Caki2 (cell line): ENCODE results near the gene CYP19A1. TPM values are rescaled to one million over a fixed set of nuclear protein-coding genes. Genes with fewer than 3 reads are reported as not detected.
A peak's percentile ranks its signal among the peaks of the same experiment; 100 is the strongest.
"Not testable (repeated sequence)": the region's sequence is repeated elsewhere in the genome, so short reads cannot be mapped to it uniquely, and the experiment has no call there.

Source experiments
- DNase-seq: peaks from one replicate; pipeline ENCODE4 v3.0.0-alpha.2; 2015; ENCODE audit warnings: low read depth
- in situ Hi-C: cut with HindIII; loops from 2 replicates; pipeline ENCODE4 v1.10.0; 2016; ENCODE audit warnings: low sequenced_read_pairs, low pct_unique_long_range_greater_than_20kb, mixed read lengths
- total RNA-seq: library from RNA; depleted of rRNA; stranded (reverse); fragments of >200 nt; shearing (Covaris generic); gene quantifications from 2 replicates; pipeline ENCODE4 v1.2.3, GENCODE V29; 2014; ENCODE audit warnings: low replicate concordance

The CYP19A1 gene
- total RNA-seq, 1 experiment from 2014 or later = not detected

DNA sequence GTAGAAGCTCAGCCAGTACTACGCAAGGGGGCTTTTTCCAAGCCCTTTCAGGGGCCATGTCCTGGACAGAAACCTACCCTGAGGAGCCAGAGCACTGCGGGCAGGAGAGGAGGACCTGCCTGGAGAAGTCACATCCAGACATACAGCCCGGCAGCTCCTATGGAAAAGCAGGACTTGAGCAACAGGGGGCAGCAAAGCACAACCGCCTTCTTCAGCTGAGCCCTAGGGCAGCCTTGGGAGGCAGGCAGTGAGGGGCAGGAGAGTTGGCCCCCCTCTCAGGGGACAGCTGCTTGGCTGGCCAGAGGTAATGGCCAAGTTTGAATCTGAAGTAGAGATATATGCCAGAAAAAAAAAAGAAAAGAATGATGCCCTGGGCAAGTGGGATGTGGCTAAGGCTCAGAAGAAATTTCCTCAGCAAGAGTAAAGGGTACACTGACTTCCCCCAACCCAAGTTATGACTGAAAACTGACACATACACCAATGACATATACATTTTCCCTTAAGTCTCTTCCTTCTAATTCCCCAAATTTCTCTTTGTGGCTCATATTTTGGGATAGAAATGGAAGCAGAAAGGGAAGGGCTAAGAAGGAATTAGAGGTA, 56.9 kb downstream of the CYP19A1 start:
- in situ Hi-C loops = no loop called here
- peak; percentile 12 for DNase-seq

- DNase-seq = no peak
- in situ Hi-C loops = no loop called here
Observed at GRCh38 chr15:51280838-51281237, 57.6 kb downstream of the CYP19A1 start.

- in situ Hi-C loops = no loop called here
Observed at GRCh38 chr15:51279391-51279790, 59.0 kb downstream of the CYP19A1 start.

GRCh38 chr15:51277101-51277500, 61.3 kb downstream of the CYP19A1 start:
- in situ Hi-C loops = no loop called here
- no peak for DNase-seq

More at GRCh38 chr15:51279391-51279790, 59.0 kb downstream of the CYP19A1 start:
- DNase-seq = no peak

- in situ Hi-C loops = no loop called here
- no peak for DNase-seq
Observed at GRCh38 chr15:51274956-51275355, 63.4 kb downstream of the CYP19A1 start.

GRCh38 chr15:51270706-51271105, 67.7 kb downstream of the CYP19A1 start:
- DNase-seq = no peak
- in situ Hi-C loops = no loop called here

GRCh38 chr15:51269496-51269895, 68.9 kb downstream of the CYP19A1 start:
- no peak for DNase-seq
- in situ Hi-C loops = no loop called here

GRCh38 chr15:51267703-51268083, 70.7 kb downstream of the CYP19A1 start:
- DNase-seq = no peak
- in situ Hi-C loops = no loop called here

DNA sequence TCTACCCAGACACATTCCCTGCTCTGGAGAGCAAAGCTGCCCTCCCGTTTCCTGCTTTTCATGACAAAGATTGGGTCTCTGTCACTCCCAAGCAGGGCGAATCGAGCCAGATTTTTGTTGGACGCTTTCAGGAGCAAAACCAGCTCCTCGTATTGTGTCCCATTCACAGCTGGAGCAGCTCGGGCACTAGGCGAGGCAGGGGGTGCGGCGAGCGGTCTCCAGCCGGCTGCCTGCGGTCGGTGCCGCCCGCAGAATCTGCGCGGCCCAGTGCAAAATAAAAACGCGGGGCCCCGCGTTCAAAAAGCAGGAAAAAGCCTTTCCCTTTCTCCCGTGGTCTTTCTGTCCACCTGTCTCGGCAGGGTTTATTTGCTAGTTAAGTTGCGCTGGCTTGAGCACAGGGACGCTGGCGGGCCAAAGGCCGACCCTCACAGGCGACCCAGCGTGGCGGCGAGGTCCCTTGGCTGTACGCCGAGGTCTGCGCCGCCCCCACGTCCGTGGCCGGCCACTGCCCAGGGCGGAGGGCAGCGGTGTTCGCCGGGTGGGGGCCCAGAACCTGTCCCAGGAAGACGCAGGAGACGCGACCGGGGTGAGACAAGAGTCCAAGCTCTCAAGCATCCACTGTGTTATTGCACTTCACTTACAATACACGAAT, 71.2 kb downstream of the CYP19A1 start:
- in situ Hi-C loops = no loop called here
- no peak for DNase-seq

DNA sequence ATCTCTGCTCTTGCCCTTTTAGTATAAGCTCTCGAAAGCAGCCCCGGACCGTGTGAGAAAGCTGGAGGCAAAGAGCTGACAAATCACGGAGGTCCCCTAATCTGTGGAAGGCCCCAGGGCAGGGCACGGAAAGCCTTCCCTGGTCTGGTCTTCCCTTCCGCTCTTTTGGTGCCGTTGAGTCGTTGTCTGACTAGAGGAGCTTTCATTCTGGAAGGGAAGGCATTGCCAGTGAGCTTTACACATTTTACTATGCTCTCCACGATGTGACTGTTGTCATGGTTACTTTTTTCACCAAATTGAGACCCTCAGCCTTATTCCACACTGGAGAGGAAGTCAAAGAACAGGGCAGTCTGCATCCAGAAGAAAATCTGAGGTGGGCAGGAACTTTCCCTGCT, 71.7 kb downstream of the CYP19A1 start:
- in situ Hi-C loops = no loop called here
- no peak for DNase-seq

- DNase-seq = no peak
- in situ Hi-C loops = no loop called here
Observed at GRCh38 chr15:51265037-51265555, 73.3 kb downstream of the CYP19A1 start.

DNA sequence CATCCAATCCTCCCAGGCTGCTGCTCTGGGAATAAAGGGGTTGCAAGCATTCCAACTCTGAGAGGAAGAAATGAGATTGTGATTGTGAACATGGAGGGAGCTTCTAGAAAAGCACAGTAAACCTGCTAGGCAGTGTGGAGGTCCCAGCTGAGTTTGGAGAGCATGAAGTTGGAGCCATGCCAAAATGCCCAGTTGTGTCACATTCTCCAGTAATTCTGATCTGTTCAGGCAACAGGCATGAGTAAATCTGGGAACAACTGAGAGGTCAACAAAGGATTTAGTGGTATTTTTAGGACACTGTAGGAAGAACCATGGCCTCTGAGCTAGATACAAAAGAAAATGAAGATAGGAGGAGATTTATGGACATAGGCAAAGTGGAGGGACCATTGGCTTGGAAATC, 74.7 kb downstream of the CYP19A1 start:
- DNase-seq = no peak
- in situ Hi-C loops = no loop called here

- DNase-seq = no peak
- in situ Hi-C loops = no loop called here
Observed at GRCh38 chr15:51263116-51263515, 75.3 kb downstream of the CYP19A1 start.

DNA sequence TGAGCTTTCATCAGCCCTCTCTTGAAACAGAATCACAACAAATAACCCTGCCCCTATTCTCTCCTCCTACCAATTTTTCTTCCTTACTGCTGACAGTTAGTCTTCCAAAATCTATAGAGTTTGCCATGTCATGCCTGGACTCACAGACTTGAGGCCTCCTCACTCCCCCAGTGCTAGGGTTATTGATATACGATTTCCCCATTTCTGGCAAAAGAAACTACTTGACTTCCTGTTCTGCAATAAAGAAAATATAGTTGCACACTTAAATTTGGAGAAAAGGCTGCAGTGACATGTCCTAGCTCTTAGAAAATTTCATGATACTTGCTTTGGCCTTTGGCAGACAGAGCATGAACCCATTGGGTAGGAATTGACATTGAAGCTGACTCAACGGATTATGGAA, 75.9 kb downstream of the CYP19A1 start:
- no peak for DNase-seq
- in situ Hi-C loops = no loop called here

GRCh38 chr15:51261113-51261512, 77.3 kb downstream of the CYP19A1 start:
- DNase-seq, in situ Hi-C loops: not testable (repeated sequence)

- DNase-seq = no peak
- in situ Hi-C loops = no loop called here
Observed at GRCh38 chr15:51260202-51260601, 78.2 kb downstream of the CYP19A1 start.

GRCh38 chr15:51255533-51255932, 82.9 kb downstream of the CYP19A1 start:
- no peak for DNase-seq
- in situ Hi-C loops = no loop called here

DNA sequence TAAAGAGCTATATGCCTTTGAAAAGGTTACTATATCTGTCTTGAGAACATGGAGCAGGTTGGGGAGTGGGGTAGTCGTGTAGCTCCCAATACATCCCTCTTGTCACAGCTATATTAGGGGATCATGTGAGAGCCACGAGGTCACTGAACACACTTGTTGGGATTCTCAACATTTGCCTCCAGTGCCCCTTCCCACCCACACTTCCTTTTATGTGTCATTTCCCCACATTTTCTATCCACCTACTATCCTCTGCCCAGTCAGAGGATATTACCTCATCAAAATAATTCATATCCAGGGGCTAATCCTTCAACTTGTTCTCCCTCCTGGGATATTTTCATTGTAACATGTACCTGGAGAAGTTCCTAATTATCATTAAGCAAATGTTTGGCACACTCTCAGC, 85.0 kb downstream of the CYP19A1 start:
- DNase-seq = no peak
- in situ Hi-C loops = no loop called here

DNA sequence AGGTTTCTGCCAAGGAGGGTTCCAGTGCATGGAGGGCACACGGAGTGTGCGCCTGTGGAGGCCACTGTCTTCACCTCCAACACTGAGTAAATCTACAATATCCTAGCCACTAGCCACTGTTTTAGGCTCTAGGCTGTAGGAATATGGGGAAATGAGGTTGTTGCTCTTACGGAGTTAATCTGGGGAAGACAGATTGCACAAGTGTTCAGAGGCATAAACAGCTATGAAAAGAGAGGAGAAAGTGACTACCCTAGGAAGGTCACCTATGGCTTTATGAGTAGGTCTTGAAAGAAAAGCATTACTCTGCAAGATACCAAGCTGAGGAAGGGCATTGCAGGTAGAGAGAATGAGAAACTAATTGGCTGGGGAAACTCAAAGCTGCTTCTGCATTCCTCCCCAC, 85.7 kb downstream of the CYP19A1 start:
- DNase-seq = no peak
- in situ Hi-C loops = no loop called here

GRCh38 chr15:51251556-51251955, 86.8 kb downstream of the CYP19A1 start:
- DNase-seq = no peak
- in situ Hi-C loops = no loop called here
